Nephron progenitor cell (in vitro differentiated cells): ENCODE measurements around the gene HLA-A.

ENCODE experiments used
- DNase-seq: peaks from one replicate; pipeline ENCODE4 v3.0.0; 2021
- H3K27ac Mint-ChIP-seq: 2 replicates; pipeline ENCODE4 v1.8.0; 2021; ENCODE audit warnings: mild to moderate bottlenecking, moderate library complexity, mixed read lengths
- H3K27me3 Mint-ChIP-seq: 2 replicates; pipeline ENCODE4 v1.8.0; 2021; ENCODE audit warnings: mild to moderate bottlenecking, low read depth, mixed read lengths; ENCODE audit not compliant: poor library complexity
- H3K36me3 Mint-ChIP-seq: 2 replicates; pipeline ENCODE4 v1.8.0; 2021; ENCODE audit warnings: low read depth, mixed read lengths
- H3K4me1 Mint-ChIP-seq: 2 replicates; pipeline ENCODE4 v1.8.0; 2021; ENCODE audit warnings: mixed read lengths
- H3K4me3 Mint-ChIP-seq: 2 replicates; pipeline ENCODE4 v1.8.0; 2021; ENCODE audit warnings: mild to moderate bottlenecking, moderate library complexity, mixed read lengths
- H3K9me3 Mint-ChIP-seq: 2 replicates; pipeline ENCODE4 v1.8.0; 2021; ENCODE audit warnings: mild to moderate bottlenecking, moderate library complexity, mixed read lengths
- CTCF ChIP-seq: fragments of 200-600 bp; sonication (generic); IDR thresholded peaks from 2 replicates; pipeline ENCODE4 v1.5.0; 2021; ENCODE audit warnings: antibody characterized with exemption

The HLA-A gene

GRCh38 chr6:29967379-29968010, 25.2 kb downstream of the HLA-A start:
- no peak for TF ChIP-seq CTCF
- Mint-ChIP-seq H3K4me3 (no peak overlapping the region), H3K27me3 (peaks cover 14% of the 10 kb centered on the region), H3K36me3 (no peaks in the 10 kb centered on the region), H3K4me1 (peaks cover 55% of the 10 kb centered on the region), H3K9me3 (peaks cover 3% of the 10 kb centered on the region), H3K27ac (no peak overlapping the region)
- no peak for DNase-seq

GRCh38 chr6:29968130-29968529, 25.8 kb downstream of the HLA-A start:
- Mint-ChIP-seq H3K27ac (no peak overlapping the region), H3K4me1 (peaks cover 55% of the 10 kb centered on the region), H3K27me3 (peaks cover 14% of the 10 kb centered on the region), H3K36me3 (no peaks in the 10 kb centered on the region), H3K9me3 (peaks cover 2% of the 10 kb centered on the region), H3K4me3 (no peak overlapping the region)
- no peak for TF ChIP-seq CTCF
- DNase-seq = no peak

- TF ChIP-seq CTCF = no peak
- no peaks in the 10 kb centered on the region for H3K36me3 Mint-ChIP-seq
- no peak overlapping the region for H3K4me3 Mint-ChIP-seq
- no peaks in the 10 kb centered on the region for H3K9me3 Mint-ChIP-seq
- DNase-seq = no peak
- H3K27me3 Mint-ChIP-seq = peaks cover 21% of the 10 kb centered on the region
- no peak overlapping the region for H3K27ac Mint-ChIP-seq
- peaks cover 55% of the 10 kb centered on the region for H3K4me1 Mint-ChIP-seq
These were observed 26.6 kb downstream of the HLA-A start for GRCh38 chr6:29968905-29969304.

- Mint-ChIP-seq H3K27me3 (peaks cover 39% of the 10 kb centered on the region), H3K4me3 (no peak overlapping the region), H3K4me1 (peaks cover 49% of the 10 kb centered on the region), H3K27ac (no peak overlapping the region), H3K9me3 (no peaks in the 10 kb centered on the region), H3K36me3 (no peaks in the 10 kb centered on the region)
- no peak for TF ChIP-seq CTCF
- no peak for DNase-seq
These were observed 28.4 kb downstream of the HLA-A start for GRCh38 chr6:29970711-29971110.

GRCh38 chr6:29974901-29975560, 32.7 kb downstream of the HLA-A start:
- no peak for TF ChIP-seq CTCF
- Mint-ChIP-seq H3K36me3 (no peaks in the 10 kb centered on the region), H3K4me3 (peak overlapping the region; percentile 83), H3K27me3 (peaks cover 64% of the 10 kb centered on the region), H3K27ac (no peak overlapping the region), H3K9me3 (peaks cover 4% of the 10 kb centered on the region), H3K4me1 (peaks cover 37% of the 10 kb centered on the region)
- DNase-seq = peak; percentile 32

- no peaks in the 10 kb centered on the region for H3K36me3 Mint-ChIP-seq
- peak; percentile 31 for DNase-seq
- peak overlapping the region; percentile 83 for H3K4me3 Mint-ChIP-seq
- peaks cover 64% of the 10 kb centered on the region for H3K27me3 Mint-ChIP-seq
- no peak overlapping the region for H3K27ac Mint-ChIP-seq
- TF ChIP-seq CTCF = no peak
- H3K9me3 Mint-ChIP-seq = peaks cover 4% of the 10 kb centered on the region
- H3K4me1 Mint-ChIP-seq = peaks cover 37% of the 10 kb centered on the region
These were observed 33.2 kb downstream of the HLA-A start for GRCh38 chr6:29975561-29975907.
